SKM-1 treated with dmso at 0.1 percent for 144 hours (cell line): ENCODE results near the gene OPN4.

ENCODE experiments used
- DNase-seq: peaks from one replicate; lab custom pipeline; 2025; ENCODE audit not compliant: unreplicated experiment; lab: John Stamatoyannopoulos, UW

OPN4 gene

DNA sequence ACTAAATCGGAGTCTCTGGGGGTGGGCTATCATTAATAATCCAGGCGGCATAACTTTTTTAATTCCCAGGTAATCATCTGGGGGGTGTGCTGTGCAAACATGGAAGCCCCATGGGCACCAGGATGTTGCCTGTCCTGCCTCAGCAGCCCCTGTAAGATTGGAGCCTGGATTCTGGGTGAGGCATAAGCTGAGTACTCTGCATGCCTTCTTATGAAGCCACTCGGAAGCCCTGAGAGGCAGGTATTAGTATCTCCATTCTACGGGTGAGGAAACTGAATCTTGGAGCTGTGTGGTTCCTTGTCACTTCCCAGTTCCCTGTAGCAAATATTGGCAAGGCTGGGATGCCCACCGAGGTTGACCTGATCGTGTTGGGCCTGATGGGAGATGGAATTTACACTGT is 7.4 kb upstream of the OPN4 start:
- no peak for DNase-seq

DNA sequence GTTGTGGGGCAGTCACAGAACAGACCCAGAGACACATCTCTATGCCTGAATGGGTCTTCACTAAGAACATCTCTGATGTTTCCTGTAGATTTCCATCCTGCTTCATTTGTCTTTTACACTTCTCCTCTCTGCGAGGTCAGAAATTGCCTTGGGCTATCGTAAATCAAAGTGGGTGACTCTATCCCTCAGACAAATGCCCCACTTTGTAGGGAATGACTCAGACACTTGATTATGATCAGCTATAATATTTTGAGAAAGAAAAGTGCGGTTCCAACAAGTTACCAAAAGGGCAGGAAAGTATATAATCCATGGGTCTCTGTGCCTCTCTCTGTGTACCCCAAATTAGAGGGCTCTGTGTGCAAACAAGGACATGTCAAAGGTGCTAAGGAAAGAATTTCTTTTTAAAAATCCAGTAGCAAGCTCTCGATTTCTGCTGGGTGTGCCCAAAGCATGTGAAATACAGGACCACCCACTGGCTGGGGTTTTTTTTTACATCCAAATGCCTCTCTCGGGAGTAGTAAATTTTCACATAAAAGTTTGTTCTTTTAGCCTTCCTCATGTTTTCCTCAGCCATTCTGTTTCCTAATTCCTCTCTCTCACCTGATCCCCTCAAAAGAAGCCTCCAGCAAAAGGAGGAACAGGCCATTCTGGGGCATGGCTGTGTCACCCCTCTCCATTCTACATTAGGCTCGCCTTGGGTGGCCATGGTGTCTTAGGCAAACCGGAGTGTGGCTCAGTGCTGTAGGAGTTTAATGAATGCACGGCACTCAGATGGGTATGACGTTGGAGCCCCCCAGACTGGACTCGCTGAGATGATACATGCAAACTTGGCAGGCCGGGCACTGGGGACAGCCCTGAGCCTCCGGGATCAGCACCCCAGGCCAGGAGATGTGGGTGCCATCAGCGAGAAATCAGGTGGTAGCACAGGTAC is 6.3 kb upstream of the OPN4 start:
- DNase-seq, result no peak

DNA sequence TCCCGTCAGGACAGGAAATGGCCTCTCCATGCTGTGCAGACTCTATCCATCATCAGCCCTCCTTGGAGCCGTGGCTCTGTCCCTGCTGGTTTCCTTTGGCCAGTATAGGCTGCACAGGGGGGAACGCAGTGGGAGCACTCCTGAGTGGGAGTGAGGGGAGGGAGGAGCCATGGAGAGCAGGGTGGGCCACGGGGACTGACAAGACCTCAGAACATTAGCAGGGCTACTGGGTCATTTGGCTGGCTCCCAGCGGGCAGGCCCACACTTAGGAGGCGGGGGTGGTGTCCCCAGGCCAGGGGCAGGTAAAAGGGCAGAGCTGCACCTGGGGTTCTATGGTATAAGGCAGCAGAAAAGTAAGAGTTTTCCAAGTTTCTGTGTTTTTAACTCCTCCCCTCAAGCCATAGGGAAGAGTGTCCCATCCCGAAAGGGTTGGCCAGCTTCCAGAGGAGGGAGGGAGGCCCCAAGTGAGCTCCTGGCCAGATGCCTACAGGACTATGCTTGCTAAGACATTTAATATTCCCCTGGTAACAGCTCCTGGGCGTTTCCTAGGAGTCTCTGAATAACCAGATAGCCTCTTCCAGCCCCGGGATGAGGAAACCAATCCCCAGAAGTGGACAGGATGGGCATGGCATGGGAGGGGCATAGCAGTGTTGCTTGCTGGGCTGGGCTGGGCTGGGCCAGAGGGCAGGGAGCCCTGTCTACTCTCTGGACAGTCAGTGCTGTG is 5.5 kb upstream of the OPN4 start:
- no peak for DNase-seq

DNA sequence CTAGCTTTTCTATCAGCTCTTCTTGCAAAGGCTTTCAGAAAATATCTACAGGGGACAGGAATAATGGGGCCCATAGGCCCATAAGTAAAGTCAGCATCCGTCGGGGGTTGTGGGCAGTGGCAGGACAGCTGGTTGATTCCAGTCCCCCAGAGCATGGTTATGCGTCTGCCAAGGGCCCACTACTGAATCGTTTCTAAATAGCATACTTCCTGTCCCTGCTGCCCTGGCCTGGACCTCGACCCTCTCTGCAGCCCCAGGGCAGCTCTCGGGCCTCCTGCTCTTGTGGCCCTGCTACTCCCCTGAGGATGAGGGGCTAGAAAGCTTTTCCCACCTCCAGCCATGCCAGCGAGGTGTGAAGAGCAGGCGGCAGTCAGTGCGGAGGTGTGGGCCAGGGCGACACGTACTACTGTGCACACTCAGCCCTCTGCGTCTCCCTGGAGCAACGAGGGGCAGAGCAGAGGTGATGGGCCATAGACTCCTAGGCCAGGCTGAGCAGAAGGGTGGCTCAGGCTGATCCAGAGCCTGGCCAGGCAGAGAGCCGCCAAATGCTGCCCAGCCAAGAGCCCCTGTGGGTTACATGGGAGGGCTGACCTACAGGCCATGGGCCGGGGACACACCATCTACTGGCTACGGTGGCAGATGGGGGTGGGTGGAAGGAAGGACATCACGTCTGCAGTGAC is 4.7 kb upstream of the OPN4 start:
- DNase-seq, result no peak

DNA sequence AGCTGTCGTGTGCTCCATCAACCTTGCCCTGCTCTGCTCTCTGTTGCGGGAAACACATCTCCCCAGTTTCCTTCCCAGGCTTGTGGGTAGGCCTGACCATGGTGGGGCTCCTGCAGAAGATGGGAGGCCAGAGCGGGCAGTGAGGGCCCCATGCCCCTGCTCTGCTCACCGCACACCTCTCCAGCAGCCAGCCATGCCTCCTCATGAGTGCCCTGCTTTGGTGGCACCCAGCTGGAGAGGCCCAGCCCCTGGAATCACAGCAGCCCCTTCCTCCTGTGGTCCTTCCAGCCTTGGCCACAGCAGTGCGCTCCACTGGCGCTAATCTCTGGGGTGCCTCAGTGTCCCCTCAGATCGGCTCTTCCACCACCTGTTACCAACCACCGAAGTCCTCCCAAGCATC is 4.2 kb upstream of the OPN4 start:
- no peak for DNase-seq

DNA sequence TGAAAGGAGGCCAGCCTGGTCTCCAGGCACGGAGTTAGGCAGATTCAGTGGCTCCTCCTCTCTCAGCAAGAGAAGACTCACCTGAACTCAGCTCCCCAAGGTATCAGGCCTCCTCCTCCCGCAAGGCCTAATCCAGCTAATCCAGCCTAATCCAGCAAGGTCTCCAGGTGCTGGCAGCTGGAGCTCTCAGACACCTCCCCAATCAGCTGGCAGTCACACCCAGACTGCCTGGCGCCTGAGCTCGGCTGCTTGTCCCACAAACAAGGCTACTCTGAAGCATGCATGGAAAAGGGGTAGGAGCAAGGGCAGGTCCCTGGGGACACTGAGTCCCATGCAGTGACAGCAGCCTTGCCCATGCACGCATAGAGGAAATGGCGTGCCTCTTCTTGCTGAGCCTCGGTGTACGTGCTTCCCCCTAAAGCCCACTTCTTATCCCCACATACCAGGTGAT is 3.3 kb upstream of the OPN4 start:
- no peak for DNase-seq

DNA sequence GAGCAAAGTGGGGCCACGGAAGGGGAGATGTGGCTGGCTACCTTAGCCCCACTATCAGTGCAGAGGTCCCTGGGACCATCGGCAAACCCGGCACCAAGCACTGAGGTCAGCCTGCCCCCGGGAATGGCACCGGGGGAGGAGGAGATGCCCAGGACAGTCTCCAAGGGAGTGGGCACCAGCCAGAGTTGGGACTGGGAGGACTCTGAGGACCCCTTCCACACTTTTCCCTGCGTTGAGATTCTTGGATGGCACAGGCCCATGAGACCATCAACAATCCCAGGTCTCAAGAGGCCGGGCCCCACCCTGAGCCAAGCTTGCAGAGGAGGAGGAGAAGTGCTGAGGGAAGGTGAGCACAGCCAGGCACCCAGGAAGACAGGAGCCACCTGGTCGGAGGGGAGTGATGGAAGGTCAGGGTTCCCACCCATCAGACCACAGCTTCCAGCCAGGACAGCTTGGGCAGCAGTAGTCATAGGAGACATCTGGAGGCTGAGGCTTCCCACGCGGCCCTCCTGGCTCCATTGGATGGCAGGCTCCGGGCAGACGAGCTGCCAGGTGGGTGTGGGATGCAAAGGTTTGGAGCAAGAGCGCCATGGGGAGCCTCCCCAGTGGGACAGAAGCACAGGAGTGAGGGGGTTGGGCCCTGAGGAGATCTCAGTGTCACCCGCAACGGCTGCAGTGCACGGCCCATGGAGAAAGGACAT is 2.6 kb upstream of the OPN4 start:
- DNase-seq, result no peak

DNA sequence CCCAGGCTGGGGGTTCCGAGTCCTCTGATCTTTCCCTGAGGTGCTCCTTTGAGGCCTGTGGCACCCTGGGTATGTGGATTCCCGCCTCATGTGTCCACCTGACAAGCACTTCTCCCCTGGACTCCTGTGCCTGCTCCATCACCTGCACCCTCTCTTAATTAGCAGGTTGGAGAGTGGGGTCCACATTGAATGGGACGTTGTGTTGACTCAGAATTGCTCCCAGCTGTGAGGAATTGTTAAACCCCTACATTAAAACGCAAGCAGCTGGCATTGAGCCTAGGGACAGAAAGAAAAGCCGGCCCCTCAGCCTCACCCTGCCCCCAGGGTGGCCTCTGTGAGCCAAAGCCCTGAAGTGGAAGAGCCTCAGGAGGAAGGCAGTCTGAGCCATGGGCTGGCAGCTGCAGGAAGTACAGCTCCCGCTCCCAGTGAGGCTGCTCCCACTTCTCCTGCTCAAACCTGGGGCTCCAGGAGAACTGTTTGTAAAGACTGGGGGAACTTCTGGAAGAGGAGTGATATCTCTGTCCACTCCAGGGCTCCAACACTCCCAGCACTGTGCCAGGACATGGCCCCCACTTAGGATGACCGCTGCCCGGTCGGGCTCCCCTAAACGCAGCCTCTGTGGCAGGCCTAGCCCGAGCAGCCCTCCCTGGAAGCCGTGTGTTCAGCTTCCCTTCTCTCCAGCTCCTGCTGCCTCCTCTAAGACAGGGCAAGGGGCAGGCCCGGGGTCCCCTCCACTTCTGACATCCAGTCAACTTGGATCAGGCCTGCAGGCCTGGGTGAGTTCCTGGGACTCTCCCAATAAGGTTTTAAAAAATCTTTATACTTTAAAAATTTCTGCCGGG is 1.8 kb upstream of the OPN4 start:
- DNase-seq, result no peak

DNA sequence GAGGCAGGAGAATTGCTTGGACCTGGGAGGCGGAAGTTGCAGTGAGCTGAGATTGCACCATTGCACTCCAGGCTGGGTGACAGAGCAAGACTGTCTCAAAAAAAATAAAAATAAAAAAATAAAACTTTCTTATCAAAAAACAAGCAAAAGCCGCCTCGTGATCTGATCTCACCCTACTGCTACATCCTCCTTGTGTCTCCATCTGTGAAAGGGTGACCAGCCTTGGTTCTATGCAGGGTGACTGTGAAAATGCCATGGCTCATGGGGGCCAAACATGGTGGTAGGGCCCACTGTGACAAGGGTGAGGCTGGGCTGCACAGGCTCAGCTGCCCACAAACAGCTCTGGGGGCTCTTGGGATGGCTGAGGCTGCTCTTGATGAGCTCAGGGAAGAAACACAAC is 968 bp upstream of the OPN4 start:
- no peak for DNase-seq

DNA sequence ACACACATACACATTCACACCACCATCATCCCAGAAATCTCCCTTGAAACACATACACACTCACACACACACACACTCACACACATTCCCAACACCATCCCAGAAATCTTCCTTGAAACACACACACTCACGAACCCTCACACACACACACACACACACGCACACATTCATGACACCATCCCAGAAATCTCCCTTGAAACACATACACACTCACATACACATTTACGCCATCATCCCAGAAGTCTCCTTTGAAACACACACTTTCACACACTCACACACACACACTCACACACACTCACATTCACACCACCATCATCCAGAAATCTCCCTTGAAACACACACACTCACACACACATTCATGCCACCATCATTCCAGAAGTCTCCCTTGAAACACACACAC is 360 bp upstream of the OPN4 start:
- no peak for DNase-seq

DNA sequence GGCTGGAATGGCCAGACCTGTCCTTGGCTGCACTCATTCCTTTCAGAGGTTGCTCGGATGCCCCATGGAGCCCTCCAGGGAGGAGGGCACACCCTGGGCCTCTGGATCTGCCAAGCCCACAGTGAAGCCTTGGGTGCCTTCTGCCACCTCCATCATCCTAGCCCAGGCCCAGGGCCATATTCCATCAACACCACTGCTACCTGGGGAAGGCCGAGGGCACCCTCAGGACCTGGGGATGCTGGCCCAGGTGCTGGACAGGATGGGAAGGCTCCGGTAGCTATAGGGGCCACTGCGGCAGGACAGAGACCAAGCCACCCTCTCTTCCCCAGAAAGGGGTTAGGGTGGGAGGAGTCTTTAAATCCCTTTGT is 810 bp downstream of the OPN4 start:
- DNase-seq, result no peak

DNA sequence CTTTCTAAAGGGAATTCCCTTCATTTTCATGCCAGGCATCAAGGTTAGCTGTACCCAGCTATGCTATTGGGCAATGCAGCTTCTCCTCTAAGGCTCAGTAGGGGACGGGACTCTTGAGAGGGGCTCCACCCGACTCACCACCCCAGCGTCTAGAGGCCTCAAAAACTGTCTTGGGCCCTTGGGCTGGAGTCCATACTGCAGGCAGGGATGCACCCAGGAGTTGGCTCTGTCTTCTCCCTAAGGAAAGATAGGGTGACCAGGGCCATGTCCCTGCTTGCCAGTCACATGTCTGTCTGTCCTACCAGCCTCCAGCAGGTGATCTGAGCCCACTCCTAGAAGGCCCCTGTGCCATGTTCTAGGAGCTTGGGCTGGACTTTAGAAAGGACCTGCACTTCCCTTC is 1.2 kb downstream of the OPN4 start:
- DNase-seq, result no peak

DNA sequence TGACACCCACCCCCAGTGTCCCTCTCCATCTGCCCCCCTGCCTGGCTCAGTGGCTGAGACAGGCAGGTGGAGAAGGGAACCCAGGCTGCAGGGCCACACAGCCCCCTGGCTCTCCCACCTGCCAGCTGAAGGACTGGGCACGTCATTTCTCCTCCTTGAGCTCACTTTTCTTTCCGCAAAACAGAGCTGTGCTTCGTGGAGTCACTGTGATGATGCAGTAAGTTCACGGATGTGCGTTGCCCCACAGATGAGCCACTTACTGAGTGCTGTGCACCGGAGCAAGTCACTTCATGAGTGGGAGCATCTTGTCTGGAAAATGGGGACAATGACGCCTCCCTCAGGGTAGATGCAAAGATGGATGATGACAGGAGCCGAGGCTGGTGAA is 2.7 kb downstream of the OPN4 start:
- no peak for DNase-seq

DNA sequence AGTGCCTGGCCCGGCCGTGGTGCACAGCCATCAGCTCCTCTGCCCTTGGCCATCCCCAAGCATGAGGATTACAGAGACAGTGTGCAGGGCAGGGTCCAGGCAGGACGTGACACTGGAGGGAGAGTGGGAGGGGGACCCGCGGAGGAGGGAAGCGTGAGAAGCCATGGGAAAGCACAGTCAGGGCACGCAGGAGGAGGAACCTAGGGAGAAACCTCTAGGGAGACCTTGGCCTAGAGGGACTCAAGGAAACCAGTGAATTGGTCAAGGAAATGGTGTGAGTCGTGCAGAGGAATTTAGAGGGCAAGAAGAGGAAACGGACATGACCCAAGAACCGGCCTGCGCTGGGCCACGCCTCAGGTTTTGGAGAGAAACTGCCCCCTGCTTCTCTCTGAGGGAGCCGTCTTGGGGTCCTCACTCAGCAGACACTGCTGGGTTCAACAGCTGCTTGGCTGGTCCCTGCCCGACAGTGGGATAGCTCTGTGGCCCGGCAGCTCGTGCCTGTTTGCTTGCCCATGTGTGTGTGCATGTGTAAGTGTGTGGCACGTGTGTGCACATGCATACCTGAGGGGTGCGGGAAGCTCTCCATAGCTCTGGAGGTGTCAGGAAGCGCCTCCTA is 3.2 kb downstream of the OPN4 start:
- no peak for DNase-seq

DNA sequence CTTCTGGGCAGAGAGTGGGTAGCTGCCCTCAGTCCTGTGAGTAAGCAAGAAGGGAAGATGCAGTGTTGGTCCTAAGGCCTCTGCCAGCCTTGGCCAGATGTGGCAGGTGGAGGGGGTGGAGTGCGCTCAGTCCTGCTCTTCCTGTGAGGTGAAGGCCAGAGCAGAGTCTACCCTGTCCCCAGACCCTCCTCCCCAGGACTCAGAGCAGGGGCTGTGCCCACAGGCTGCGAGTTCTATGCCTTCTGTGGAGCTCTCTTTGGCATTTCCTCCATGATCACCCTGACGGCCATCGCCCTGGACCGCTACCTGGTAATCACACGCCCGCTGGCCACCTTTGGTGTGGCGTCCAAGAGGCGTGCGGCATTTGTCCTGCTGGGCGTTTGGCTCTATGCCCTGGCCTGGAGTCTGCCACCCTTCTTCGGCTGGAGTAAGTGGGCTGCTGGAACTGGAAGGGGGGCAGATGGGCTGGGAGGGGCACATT is 4.0 kb downstream of the OPN4 start:
- no peak for DNase-seq

DNA sequence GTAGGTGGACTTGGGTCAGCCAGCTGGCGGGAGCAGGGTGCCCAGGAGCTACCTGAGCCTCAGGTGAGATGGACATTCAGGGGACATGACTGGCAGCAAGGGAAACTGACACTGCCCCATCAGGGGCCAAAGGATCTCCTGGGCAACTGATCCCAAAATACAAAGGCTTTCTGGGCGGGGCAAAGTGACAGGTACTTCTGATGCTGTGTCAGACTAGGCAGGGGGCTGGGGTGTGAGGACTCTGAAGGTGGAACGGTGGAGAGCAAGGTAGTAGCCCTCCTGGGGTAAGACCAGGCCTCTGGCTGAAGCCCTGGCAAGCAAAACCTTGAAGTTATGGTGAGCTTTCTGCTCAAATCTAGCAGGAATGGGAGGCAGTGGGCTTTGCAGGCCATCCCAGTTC is 4.4 kb downstream of the OPN4 start:
- DNase-seq, result no peak

DNA sequence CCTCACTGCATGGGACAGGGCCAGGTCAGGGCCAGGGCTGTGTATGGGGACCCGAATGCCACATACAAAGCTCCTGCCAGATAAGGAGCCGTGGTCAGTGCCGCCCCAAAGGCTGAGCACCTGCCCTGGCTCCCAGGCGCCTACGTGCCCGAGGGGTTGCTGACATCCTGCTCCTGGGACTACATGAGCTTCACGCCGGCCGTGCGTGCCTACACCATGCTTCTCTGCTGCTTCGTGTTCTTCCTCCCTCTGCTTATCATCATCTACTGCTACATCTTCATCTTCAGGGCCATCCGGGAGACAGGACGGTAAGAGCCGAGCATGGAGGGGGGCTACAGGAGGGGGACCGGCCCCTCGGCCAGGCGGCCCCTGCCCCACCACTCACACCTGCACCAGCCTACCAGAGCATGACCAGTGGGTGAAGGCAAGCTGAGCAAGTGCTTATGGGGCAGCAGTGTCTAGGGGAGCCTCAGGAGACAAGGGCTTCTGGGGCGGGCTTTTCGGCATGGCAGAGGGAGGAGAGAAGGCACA is 4.9 kb downstream of the OPN4 start:
- DNase-seq, result no peak

DNA sequence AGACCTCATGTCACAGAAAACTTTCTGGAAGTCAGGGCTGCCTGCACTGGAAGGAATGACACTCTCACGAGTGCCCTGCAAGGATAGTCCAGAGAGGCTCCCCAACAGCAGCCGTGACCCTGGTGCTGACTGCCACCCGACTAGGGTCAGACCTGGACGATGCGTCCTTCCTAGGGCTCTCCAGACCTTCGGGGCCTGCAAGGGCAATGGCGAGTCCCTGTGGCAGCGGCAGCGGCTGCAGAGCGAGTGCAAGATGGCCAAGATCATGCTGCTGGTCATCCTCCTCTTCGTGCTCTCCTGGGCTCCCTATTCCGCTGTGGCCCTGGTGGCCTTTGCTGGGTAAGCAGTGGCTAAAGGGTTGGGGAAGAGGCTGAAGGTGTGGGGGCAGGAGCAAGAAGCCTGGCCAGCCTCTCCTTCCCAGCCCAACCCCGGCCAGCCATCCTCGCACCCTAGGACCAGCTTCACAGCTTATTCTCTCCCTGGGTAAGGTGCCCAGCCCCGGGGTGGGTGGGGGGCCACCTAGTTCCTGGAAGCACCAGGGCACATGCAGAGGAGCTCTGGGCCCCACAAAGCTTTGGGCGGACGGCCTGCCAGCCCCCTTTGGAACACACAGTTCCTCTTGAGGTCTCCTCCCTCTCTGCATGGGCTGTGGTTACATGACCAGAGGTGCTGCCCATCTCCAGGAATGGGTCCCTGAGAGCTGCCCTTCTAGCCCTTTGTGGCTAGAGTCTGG is 5.5 kb downstream of the OPN4 start:
- no peak for DNase-seq
